GM21529 (cell line): ENCODE measurements around the gene MUCL3.
"Not testable (repeated sequence)": the region's sequence is repeated elsewhere in the genome, so short reads cannot be mapped to it uniquely, and the experiment has no call there.

ENCODE experiments used
- ATAC-seq: cut with Tn5 transposase; IDR thresholded peaks from one replicate; pipeline ENCODE4 v1.9.1; 2021; ENCODE audit not compliant: unreplicated experiment

Gene MUCL3

DNA sequence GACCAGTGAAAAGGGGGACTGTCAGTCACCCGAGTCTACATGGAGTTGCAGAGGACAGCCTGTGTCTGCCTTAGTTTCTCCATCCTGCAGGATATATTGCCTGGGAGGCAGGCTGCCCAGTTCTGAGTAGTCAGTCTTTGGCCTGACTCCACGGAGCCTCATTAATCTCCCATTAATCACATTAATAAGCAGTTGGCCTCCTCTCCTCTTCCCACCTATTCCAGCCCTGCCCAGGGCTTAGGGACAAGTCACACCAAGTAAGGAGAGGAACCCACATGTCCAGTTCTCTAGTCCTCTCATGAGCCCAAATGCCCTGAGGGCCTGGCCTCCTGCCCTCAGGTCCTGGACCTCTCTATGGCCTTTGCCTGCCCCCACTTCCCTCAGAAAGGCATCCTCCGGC lies 1.3 kb upstream of the MUCL3 start:
- ATAC-seq, result no peak

DNA sequence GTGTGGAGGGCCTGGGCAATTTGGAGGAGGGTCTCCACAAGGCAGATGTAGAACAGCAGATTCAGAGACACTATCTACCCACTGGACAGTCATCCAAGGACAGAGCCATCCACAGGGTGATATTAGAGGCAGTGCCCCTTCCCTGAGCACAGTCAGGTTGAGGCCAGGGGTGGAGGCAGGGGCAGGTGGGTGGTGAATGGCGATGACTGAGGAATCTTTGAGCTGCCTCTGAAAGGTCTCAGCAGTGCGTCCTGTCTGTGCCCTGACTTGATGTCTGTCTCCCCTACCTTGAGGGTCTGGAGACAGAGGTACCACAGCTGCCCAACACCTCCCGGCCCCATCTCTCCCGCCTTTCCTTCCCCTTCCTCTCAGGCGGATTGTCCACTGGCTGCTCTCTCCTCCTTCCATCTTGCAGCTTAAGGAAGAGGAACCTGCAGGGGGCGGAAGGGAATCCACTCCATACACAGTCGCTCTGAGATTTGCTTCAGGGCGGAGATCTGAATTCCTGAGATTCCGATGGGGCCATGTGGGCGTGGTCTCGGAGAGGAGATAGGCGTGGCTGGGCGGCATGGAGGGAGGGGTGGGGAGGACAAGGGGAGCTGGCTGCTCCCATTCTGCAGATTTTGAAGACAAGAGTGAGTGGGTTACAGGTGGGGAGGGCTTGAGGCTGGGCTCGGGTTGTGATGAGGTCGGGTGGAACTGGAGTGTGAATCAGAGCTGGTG lies 1.7 kb downstream of the MUCL3 start:
- ATAC-seq, result no peak

DNA sequence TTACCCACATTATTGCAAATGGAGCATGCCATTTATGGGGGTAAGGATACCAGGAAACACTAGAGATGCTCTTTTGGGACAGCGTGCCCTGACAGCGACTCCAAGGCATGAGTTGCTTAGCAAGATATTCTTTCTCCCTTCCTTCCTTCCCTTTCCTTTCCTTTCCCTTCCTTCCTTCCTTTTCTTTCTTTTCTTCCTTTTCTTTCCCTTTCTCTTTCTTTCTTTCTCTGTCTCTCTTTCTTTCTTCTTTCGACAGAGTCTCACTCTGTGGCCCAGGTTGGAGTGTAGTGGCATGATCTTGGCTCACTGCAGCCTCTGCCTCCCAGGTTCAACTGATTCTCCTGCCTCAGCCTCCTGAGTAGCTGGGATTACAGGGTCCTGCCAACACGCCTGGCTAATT lies 3.3 kb downstream of the MUCL3 start:
- no peak for ATAC-seq

GRCh38 chr6:30945281-30945680 lies 4.5 kb downstream of the MUCL3 start:
- no peak for ATAC-seq

DNA sequence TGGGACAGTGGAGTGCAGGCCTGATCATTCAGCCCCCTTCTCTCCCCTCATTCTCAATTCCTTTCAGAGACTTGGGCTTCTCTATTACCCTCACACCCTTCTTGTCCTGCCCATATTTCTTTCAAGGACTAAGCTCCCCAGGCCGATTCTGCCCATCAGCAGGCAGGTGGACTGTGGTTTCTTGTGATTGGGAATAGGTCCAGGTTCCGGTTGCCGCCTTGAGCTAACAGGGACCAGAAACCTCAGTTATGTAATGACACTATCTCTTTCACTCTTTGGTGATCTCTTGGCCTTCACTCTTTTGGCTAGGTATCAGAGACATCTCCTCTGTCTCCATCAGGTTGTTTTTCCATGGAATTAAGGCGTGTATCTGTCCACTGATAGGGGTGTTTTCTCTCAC lies 6.5 kb downstream of the MUCL3 start:
- ATAC-seq, result no peak

- no peak for ATAC-seq
Observed at GRCh38 chr6:30948811-30949210, 8.0 kb downstream of the MUCL3 start.

- ATAC-seq, result no peak
Observed at GRCh38 chr6:30951907-30952469, 11.2 kb downstream of the MUCL3 start.

- no peak for ATAC-seq
Observed at GRCh38 chr6:30954631-30955366, 14.0 kb downstream of the MUCL3 start.

DNA sequence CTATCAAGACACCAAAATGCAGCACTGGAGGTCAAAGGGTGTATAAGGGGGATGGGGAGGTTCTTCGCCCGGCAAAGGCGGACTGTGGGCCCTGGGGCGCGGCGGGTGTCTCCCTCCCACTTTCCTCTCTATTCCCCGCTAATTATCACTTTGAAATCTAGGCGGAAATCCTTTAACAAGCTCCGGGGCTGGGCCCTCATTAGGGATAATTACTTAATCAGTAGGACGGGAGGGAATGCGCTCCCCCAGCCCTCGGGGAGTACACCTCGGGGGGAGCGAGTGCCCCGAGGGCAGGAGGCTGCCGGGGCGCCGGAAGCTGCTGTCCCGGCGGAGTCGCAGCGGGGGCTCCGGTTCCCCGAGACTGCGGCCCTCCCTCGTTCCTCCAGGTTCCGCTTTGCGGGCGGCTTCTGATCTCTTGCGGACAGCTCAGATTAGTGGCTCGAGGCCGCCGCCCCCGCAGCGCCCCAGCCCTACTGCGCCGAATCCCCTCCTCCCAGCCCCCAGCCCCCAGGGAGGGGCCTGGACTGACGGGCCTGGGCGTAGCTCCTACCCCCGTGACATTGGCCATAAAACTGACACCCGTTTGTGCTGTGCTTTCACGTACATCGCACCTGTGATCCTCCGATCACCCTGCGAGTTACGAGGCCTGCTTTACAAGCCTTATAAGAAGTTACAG lies 14.7 kb downstream of the MUCL3 start:
- ATAC-seq, result peak; percentile 79

DNA sequence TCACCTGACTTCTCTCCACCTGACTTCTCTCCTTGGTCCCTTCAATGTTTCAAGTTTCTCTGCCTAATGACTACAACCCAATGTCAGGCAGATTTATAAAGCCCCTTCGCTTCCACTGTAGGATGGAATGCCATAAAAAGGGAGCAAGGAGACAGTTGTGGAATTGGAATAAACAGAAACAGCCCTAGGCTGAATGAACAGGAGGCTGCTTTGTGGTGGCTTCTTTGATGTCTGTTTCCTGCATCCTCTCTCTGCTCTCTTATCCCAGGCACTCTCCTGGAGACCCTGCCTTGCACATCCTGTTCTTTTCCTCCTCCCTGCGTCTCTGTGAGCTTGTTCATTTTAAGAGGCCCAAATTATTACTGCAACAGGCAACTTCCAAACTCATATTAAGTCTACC lies 16.9 kb downstream of the MUCL3 start:
- no peak for ATAC-seq

DNA sequence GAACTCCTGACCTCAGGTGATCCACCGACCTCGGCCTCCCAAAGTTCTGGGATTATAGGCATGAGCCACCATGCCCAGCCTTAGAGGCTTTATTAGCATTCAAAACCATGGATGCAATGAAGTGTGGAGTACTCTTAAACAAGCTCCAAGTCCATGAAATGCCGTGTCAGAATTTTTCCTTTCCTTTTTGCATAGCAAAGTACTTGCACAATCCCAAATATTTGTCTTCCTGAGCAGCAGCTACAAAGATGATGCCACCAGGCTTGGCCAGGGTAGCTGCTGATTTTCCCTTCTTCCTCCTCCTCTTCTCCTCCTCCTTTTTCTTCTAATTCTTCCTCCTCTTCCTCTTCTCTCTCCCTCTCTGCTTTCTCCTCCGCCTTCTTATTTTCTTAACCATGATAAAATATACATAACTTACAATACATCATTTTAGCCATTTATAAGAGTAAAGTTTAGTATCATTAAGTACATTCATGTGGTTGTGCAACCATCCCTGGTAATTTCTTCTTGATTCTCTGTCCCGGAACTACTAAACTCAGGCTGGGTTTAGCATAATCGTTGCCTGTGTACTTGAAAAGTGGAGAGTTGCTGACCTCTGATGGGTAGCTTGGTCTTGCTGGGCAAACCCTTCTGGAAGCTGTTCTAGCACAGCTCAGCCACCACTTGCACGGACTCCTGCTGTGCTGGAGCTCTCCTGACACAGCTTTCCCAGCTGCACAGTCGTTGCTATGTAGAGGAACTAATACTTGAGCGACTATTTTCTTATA lies 20.3 kb downstream of the MUCL3 start:
- ATAC-seq, result no peak

GRCh38 chr6:30962716-30963115 lies 21.9 kb downstream of the MUCL3 start:
- ATAC-seq, result no peak

- ATAC-seq, result no peak
Observed at GRCh38 chr6:30963641-30964040, 22.9 kb downstream of the MUCL3 start.

DNA sequence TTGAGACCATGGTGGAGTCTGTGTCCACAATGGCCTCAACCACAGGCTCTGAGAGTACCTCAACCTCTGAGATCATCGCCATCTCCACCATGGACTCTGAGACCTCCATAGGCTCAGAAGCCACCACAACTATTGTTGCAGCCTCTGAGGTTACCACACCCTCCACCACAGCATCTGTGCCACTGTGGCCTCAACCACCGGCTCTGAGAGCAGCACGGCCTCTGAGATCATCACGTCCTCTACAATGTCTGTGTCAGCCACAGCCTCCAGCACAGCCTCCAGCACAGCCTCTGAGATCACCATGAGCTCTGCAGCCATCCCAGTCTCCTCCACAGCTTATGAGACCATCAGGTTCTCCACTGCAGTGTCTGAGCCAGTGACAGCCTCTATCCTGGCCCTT lies 23.3 kb downstream of the MUCL3 start:
- ATAC-seq, result no peak

GRCh38 chr6:30965140-30965601 lies 24.4 kb downstream of the MUCL3 start:
- ATAC-seq, result no peak

DNA sequence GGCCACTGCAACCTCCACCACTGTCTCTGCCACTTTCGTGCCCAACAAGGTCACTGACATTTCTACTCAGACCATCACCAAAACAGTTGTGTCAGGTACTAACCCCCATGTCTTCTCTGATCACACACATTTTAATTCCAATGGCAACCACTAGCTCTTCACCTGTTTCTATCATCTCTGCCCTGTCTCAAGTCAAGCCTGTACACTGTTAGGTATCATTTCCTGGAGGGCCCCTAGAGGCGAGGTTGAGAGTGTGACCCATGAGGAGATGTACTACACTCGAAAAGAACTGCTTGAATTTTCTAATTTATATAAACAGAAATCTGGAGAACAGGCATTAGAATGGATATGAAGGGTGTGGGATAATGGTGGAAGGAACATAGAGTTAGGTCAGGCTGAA lies 25.4 kb downstream of the MUCL3 start:
- ATAC-seq, result no peak

DNA sequence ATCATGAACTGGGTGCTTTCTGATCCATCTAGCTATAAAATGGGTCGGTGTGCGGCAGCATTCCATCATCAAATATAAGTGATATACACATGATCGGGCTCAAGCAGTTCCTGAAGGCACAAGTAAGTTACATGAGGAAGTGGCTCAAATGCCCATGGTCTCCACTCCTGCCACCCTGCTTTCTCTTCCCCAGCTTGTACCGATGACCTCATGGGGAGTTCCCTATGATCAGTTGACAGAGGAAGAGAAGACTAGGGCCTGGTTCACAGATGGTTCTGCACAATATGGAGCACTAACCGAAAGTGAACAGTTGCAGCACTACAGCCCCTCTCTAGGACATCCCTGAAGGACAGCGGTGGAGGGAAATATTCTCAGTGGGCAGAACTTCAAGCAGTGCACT lies 28.4 kb downstream of the MUCL3 start:
- not testable (repeated sequence) for ATAC-seq

DNA sequence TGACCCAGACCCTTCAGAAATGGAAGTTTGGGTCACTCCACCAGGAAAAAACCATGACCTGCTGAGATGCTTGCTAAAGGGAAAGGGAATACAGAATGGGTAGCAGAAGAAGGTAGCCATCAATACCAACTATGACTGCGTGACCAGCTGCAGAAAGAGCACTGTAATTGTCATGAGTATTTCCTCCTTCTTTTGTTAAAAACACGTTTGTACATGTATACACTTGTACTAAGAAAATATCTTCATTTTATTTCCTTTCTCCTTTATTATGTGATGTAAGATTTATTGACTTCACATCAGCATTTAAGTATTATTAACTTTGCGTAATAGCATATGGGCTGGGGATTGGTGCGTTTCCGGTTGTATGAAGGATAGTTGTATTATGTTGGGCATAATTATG lies 30.2 kb downstream of the MUCL3 start:
- ATAC-seq, result no peak

- ATAC-seq, result no peak
Observed at GRCh38 chr6:30972816-30973215, 32.0 kb downstream of the MUCL3 start.

DNA sequence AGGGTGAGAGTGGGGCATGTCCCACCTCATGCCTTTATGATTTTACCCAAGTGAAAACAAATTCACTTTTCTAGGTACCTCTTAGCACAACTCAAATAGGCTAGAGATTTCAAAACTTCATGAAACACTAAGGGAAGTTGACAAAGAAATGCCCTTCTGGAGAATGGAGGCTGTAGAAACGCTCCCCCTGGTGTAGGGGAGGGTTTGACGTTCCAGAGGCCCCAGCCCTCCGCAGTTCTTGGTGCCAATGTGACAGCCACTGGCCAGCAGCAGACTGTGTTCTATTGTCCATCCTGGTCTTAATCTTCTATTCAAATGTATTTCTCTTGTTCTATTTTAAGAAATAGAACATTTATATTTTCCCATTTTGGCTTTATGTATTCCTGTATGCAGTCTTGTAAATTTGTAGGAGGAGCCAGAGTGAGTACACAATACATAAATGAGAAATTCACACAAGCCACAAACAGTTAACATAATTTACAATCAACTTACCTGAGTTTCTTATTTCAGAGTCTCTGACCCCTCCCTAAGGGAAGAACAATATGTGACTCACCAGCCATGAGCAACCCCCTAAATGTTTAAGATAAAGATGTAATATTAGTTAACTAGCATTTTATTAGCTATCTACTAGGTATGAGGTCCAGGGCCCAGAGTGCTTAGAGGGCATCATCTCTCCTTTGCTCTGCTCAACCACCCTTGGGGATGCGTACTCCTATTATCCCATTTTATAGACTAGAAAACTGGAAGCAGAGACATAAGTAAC lies 33.9 kb downstream of the MUCL3 start:
- ATAC-seq, result no peak
